Measurements from ENCODE around the gene ZC3H6. TPM values are rescaled to one million over a fixed set of nuclear protein-coding genes. Genes with fewer than 3 reads are reported as not detected.

Gene ZC3H6
- total RNA-seq, 2 donors from 2014 or later: 6.9 to 10.6 TPM

DNA sequence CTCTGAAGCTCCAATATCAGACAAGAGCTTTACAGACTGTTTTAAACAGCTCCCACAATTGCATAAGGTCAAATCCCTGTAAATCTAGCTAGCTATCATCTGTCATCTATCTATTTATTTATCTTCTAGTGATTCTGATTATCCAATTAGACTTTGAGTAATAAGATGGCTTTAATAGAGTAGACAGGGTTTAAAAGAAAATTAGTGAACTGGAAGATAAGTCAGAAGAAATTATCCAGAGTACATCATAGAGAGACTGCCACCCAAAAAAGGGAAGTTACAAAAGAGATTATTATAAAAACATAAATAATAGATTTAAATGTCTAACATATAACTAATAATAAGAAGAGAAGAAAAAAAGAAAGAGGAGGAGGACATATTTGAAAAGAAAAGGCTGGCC lies 12.5 kb upstream of the ZC3H6 start:
- Histone ChIP-seq H3K4me1 (ENCODE audit: control insufficient read depth in 1 of 2, low read depth in 2 of 2) (no peaks in the 10 kb centered on the region), H3K9me3 (no peaks in the 10 kb centered on the region), H3K27me3 (replicated peaks; ENCODE audit: insufficient read depth) (no peaks in the 10 kb centered on the region), H3K36me3 (no peaks in the 10 kb centered on the region), H3K27ac (no peak overlapping the region), H3K4me3 (no peak overlapping the region)
- DNase-seq (ENCODE audit: low spot score) (no peak), ATAC-seq (ENCODE audit: insufficient number of reproducible peaks, low FRiP score, low read depth) (no peak)
- TF ChIP-seq, protein P1, sequence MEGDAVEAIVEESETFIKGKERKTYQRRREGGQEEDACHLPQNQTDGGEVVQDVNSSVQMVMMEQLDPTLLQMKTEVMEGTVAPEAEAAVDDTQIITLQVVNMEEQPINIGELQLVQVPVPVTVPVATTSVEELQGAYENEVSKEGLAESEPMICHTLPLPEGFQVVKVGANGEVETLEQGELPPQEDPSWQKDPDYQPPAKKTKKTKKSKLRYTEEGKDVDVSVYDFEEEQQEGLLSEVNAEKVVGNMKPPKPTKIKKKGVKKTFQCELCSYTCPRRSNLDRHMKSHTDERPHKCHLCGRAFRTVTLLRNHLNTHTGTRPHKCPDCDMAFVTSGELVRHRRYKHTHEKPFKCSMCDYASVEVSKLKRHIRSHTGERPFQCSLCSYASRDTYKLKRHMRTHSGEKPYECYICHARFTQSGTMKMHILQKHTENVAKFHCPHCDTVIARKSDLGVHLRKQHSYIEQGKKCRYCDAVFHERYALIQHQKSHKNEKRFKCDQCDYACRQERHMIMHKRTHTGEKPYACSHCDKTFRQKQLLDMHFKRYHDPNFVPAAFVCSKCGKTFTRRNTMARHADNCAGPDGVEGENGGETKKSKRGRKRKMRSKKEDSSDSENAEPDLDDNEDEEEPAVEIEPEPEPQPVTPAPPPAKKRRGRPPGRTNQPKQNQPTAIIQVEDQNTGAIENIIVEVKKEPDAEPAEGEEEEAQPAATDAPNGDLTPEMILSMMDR (IDR thresholded peaks at IDR 0.05): no peak

DNA sequence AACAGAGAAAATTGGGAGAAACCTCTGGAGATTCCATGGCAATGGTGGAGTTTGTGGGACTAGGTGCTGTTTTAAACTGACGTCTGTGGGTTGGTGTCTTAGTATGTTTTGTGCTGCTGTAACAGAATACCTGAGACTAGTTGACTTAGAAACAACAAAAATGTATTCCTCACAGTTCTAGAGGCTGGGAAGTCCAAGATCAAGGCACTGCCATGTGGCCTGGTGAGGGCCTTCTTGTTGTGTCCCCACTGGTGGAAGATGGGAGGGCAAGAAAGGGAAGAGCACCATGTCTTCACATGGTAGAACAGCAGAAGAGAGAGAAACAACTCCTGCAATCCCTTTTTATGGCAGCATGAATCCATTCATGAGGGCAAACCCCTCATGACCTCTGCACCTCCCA lies 6.8 kb upstream of the ZC3H6 start:
- Histone ChIP-seq H3K9me3 (no peaks in the 10 kb centered on the region), H3K27me3 (replicated peaks; ENCODE audit: insufficient read depth) (no peaks in the 10 kb centered on the region), H3K4me1 (ENCODE audit: control insufficient read depth in 1 of 2, low read depth in 2 of 2) (no peaks in the 10 kb centered on the region), H3K36me3 (no peaks in the 10 kb centered on the region), H3K4me3 (no peak overlapping the region), H3K27ac (no peak overlapping the region)
- TF ChIP-seq, protein P1 (IDR thresholded peaks at IDR 0.05): no peak
- ATAC-seq (ENCODE audit: insufficient number of reproducible peaks, low FRiP score, low read depth) (no peak), DNase-seq (ENCODE audit: low spot score) (no peak)

DNA sequence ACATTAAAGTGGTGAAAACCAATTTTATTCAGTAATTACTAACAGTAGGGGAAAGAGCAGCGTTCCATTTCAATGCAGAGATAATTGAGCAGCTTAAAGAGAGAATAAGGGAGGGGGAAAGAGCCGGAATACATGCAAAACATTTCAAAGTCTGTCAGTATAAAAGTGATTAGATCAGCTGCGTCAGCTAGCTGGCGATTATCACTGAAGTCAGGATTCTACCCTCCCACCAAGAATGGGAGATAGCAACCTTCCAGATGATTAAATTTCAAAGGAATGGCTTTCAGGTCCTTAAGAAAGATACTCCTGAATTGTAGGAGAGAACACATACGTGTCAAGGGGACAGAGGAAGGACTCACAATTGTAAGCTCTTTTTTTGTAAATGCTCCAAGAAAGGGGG lies 2.7 kb upstream of the ZC3H6 start:
- Histone ChIP-seq H3K27ac (no peak overlapping the region), H3K9me3 (no peaks in the 10 kb centered on the region), H3K4me3 (no peak overlapping the region), H3K27me3 (replicated peaks; ENCODE audit: insufficient read depth) (no peaks in the 10 kb centered on the region), H3K36me3 (no peaks in the 10 kb centered on the region), H3K4me1 (ENCODE audit: control insufficient read depth in 1 of 2, low read depth in 2 of 2) (peaks cover 10 to 14% of the 10 kb centered on the region in 2 donors)
- TF ChIP-seq, protein P1 (IDR thresholded peaks at IDR 0.05): no peak
- ATAC-seq (ENCODE audit: insufficient number of reproducible peaks, low FRiP score, low read depth): no peak
- DNase-seq (ENCODE audit: low spot score): no peak

DNA sequence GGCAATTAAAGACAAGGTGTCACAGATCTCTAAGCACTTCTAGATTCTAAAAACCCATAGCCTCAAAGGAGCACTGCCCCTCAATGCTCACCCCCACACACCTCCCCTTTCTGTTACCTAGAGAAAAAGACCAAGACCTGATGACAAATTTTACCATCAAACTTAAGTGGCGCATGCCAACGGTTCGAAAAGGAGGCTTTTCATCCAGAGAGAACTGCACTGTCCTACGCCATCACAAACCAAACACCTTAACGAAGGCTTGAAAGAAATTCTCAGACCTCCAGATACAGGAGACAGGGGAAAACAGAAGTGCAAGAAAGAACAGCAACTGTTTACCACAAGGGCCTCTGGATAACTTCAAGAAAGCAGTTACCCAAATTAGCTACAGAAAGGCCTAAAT lies 2.0 kb upstream of the ZC3H6 start:
- H3K9me3 ChIP-seq: no peaks in the 10 kb centered on the region
- H3K36me3 ChIP-seq: no peaks in the 10 kb centered on the region
- TF ChIP-seq, protein P1 (IDR thresholded peaks at IDR 0.05): no peak
- DNase-seq (ENCODE audit: low spot score): no peak
- no peak for ATAC-seq (ENCODE audit: insufficient number of reproducible peaks, low FRiP score, low read depth)
- H3K4me3 ChIP-seq: no peak overlapping the region
- H3K4me1 ChIP-seq (ENCODE audit: control insufficient read depth in 1 of 2, low read depth in 2 of 2): peaks cover 10 to 21% of the 10 kb centered on the region in 2 donors
- no peak overlapping the region for H3K27ac ChIP-seq
- H3K27me3 ChIP-seq (replicated peaks; ENCODE audit: insufficient read depth): no peaks in the 10 kb centered on the region

DNA sequence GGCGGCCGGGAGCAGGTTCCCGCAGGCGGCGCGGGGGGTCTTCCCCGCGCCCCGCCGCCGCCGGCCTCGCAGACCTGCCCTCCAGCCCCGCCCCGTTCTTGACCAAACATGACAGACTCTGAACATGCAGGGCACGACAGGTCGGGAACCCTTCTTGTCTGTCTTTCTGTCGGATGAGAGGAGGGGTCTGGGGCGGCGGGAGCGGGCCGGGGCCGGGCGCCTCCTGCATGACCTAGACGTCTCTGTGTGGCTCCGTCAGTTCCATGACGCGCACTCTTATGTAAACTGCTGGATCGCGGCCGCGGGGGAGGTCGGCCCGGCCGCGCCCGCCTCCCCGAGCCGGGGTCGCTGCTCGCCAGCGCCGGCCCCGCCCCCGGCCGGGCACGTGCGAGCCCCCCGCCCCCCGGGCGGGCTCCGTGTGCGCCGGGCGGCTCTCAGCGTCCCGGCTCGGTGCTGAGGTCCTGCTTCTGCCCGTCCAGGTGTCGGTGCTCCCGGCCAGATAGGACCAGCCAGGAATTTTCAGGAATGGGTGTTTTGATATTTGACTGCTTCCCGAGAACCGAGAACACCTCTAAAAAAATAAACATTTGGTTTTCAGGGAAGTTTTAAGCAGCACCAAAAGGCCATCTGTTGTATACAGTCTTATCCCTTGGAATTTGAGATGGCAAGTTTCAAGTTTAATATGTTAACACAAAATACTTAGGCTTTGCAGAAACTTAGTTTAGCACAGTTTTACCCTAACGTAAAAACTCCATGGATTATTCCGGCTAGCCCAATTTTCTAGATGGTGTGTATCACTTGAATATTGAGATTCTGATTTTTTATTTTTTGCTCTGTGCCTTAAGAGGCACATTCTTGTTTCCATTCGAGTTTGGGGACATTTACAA lies 733 bp downstream of the ZC3H6 start:
- no peaks in the 10 kb centered on the region for H3K36me3 ChIP-seq
- DNase-seq (ENCODE audit: low spot score) (peak; percentile 64), ATAC-seq (ENCODE audit: insufficient number of reproducible peaks, low FRiP score, low read depth) (peak; percentile 84)
- H3K27me3 ChIP-seq (replicated peaks; ENCODE audit: insufficient read depth): no peaks in the 10 kb centered on the region
- TF ChIP-seq, protein P1 (IDR thresholded peaks at IDR 0.05): no peak
- H3K4me3 ChIP-seq: peak overlapping the region; percentile 98
- no peaks in the 10 kb centered on the region for H3K9me3 ChIP-seq
- peak overlapping the region; percentile 100 for H3K27ac ChIP-seq
- H3K4me1 ChIP-seq (ENCODE audit: control insufficient read depth in 1 of 2, low read depth in 2 of 2): peaks cover 10 to 30% of the 10 kb centered on the region in 2 donors

Data from thoracic aorta (tissue), 2 donors.